GM21576 (cell line): ENCODE data around the gene CSF3R.

ENCODE experiments used
- ATAC-seq: cut with Tn5 transposase; IDR thresholded peaks from one replicate; pipeline ENCODE4 v1.9.1; 2021; ENCODE audit warnings: mild to moderate bottlenecking, moderate library complexity; ENCODE audit not compliant: unreplicated experiment

Gene CSF3R

DNA sequence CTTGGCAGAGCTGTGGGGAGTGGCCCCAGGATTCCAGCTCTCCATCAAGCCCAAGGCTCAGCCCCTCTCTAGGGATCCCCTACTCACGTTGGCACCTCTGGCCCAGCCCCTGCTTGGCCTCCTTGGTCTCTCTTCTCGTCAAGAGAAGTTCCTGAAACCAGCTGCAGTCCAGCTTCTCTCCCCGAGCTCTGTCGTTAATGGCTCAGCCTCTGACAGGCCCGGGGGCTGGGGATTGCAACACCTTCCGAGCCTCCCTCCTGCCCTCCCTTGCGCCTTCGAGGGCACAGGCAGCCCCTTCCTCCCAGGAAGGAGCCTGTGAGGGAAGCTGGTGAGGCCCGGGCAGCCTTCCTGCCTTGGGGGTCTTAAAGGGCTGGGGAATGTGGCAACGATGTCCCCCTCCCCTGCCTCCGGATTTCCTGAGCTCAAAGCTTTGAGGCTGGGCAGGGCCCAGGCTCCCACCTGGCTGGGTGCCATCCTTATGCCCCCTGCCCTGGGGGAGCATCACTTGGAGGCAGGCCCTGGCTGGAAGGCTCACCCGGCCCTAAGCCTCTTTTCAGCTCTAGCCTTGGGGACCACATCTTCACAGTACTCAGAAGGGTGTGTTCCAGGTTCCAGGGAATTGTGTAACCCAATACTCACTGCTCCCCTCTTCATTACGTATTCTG is at the start of gene CSF3R:
Gene CSF3R, minus strand, starts transcription at position 190 of the 665 bp plus-strand sequence. CDS start 3,417 bp downstream, outside the sequence.
- no peak for ATAC-seq

DNA sequence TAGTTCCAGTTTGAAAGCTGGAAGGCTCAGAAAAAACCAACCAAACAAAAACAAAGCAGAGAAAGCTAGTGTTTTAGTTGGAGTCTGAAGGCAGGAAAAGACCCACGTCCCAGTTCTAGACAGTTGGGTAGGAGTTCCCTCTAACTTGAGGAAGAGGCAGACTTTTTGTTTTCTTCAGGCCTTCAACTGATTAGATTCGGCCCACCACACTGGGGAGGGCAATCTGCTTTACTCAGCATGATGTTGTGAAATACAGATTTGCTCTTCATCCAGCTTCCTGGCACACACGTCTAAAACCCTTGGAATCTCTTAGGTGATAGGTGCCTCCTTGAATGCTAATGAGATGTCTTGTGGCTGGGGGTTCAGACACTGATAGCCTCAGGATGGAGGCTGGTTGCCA is 49.1 kb upstream of the CSF3R start:
- ATAC-seq: no peak

GRCh38 chr1:36530791-36531190 is 48.1 kb upstream of the CSF3R start:
- ATAC-seq: no peak

- no peak for ATAC-seq
These were observed 47.5 kb upstream of the CSF3R start for GRCh38 chr1:36530261-36530660.

GRCh38 chr1:36529769-36530260 is 47.1 kb upstream of the CSF3R start:
- ATAC-seq: no peak

DNA sequence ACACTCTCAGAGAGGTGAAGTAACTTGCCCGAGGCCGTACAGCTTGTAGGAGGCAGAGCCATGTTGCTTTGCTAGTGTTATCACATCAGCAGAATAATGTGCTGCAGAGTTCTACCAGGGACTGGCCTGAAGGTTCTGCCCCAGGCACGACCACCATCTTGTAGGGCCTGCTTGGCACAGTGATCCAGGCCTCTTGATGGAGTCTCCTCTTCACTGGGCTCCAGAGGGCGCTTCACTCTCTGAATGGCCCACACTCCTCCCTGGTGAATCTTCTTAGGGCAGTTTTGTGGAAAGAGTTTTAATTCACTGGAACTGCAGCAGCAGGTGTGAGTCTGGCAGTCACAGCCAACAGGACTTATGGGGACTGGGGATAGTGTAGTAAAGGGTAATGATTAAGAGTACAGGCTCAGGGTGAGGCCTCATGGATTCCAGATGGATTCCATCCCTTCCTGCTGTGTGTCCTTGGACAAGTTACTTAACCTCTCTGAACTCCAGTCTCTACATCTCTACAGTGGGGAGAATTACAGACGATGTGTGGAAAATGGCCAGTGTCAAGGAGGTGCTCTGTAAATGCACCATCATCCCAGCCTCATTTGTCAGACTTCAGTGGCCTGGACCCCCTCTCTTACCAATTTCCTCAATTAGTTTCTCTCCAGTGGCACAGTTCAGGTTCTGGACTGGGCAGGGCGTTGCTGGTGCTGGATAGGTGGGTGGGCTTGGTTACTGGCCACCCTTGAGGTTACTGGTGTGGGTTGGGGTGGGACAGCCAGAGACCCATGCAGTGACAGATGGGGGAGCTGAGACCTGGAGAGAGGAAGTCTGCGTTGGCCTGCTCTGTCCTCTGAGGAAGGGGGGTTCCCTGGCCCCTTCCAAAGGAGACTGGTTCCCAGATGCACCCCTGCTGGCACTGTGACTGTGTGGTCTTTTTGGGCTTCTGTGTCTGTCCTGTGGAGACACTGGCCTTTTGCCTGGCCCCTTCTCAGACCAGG is 45.9 kb upstream of the CSF3R start:
- no peak for ATAC-seq

- ATAC-seq: no peak
These were observed 42.5 kb upstream of the CSF3R start for GRCh38 chr1:36525166-36525565.

DNA sequence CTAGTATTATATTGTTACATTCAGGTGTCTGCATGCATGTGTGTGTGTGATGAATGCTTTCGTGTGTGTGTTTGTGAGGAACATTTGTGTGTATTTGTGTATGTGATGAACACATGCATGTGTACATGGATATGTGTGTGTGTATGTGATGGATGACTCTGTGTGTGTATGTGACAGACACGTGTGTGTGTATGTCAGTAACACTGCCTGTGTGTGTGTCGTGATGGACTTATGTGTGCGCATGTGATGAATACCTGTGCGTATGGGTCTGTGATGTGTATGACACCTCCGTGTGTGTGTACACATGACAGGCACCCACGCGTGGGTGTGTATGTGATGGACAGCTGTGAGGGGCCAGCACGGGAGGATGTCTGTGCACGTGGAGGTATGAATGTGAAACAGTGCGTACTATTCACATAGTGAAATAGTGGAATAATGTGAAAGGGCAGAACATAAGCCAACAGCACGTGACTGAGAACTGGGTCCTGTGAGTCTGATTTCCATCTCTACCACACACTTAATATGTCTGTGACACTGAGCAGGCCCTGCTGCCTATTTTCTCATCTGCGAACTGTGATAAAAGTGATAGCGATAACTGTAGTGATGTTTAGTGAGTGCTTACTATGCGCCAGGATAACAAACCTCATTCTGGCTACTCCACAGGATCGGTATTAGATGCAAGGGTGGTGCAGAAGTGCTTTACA is 41.8 kb upstream of the CSF3R start:
- no peak for ATAC-seq

GRCh38 chr1:36523850-36524249 is 41.1 kb upstream of the CSF3R start:
- ATAC-seq: no peak

GRCh38 chr1:36523230-36523495 is 40.5 kb upstream of the CSF3R start:
- ATAC-seq: no peak

DNA sequence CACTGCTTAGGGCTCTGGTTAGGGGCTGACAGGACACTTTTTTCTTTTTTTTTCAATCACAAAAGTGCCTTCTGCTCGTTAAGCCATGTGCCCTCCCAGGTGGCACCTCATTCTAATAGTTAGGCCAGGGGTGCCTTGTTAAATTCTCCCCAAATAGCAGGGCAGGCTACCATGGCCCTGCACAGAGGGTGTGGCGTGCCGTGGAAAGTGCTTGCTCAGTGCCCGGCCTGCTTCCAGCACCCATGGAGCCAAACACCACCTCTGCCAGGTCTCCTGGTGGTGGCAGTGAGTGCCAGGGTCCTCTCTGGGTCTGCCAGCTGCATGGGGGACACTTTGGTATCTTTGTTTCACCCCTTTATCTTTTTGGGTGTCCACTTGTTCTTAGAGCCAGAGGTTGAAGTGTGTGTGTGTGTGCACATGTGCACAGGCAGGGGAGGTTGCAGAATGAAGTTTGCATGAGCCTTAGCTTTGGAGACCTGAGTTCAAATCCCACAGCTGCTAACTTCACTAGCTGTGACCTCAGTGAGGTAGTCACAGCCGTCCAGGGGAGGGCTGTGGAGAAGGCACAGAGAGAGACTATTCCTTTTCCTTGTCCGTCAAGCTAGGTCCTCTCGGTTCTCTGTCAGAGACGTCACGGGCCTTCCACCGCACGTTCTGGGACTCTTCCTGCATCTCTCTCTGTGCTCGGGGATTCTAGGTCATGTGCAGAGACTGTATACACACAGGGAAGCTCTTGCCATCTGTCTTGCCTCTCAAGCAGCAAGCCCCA is 39.9 kb upstream of the CSF3R start:
- no peak for ATAC-seq

DNA sequence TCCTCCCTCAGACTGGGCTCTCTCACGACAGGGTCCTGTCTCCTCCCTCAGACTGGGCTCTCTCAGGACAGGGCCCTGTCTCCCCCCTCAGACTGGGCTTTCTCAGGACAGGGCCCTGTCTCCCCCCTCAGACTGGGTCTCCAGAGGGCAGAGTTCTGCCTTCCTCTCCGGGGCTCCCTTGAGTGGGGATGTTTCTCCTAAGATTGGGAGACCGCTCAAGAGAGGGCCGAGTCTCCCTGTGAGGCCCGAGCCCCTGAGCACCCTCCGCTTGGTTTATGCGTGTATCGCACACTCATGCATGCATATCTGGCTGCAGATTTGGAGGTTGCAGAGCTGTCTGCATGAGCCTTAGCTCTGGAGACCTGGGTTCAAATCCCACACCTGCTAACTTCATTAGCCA is 39.3 kb upstream of the CSF3R start:
- ATAC-seq: no peak

GRCh38 chr1:36520771-36521420 is 38.2 kb upstream of the CSF3R start:
- no peak for ATAC-seq

DNA sequence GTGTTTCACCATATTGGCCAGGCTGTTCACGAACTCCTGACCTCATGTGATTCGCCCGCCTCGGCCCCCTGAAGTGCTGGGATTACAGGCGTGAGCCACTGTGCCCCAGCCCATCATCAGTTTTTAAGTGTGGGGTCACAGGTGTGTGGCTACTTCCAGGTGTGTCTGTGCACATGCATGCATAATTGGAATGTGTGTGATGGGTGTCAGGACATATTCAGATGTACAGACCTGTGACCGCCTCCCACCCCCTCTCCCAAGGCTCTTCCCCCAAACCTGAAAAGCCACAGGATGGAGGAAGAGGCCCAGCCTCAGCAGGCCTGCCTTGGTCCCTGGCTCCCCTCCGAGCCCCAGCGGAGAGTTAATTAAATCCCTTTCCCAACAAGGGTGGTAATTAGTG is 37.3 kb upstream of the CSF3R start:
- no peak for ATAC-seq

DNA sequence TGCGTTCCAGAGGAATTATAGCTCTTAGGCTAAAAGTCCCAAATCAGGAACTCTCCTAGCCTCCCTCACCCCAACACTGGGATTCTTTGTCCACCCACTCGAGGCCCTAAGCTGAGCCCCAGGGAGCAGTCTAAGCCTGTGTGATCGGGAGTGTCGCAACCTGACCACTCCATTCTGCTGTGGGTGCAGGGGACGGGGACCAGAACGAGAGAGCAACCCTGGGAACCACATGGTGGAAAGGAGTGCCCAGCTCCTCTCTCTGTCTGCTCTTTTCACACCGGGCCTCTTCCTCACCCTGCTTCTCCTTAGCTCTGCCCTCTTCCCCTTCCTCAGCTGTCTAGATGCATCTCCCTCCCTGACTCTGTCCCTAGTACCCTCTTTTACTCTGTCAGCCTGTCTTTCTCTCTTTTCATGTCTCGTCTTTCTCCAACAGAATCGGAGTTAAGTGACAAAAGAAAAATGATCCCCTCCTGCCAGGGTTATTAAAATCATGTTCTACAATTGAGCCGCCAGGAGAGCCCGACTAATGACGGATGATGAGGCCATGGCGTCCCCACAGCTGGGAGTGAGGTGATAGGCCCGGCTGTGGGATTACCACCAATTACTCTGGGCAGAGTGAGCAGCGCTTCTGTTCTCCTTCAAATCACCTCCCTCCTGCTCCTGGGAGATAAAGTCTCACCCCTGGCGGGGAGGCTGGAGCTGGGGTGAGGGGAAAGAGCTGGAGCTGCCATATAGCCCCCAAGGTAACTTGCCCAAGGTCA is 34.5 kb upstream of the CSF3R start:
- ATAC-seq: no peak

DNA sequence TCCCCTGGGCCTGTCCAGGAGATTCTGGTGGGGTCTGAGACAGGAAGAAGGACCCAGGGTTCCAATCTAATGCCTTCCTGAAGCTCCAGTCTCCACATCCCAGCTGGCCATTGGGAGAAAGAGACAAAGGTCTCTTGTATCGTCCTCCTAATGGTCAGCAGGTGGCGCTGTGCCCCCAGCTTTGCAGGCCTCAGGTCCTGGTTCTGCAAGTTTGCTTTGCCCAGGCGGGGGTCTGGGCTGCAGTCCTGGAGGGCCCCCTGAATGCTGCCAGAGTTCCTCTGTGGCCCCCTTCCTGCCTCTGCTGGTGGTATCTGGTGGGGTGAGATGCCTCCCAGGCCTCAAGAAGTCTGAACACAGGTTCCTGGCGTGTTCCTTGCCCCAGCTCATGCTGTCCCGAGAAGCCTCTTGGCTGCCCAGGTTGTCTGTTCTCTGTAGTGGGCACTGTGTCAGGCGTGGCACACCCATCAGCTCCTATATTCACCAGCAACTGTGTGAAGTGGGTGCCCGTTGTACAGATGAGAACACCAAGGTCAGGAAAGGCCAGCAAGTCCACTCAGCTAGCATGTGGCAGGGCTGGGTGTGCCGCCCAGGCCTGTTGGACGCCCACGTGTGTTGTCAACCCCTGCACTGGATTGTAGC is 33.8 kb upstream of the CSF3R start:
- no peak for ATAC-seq

DNA sequence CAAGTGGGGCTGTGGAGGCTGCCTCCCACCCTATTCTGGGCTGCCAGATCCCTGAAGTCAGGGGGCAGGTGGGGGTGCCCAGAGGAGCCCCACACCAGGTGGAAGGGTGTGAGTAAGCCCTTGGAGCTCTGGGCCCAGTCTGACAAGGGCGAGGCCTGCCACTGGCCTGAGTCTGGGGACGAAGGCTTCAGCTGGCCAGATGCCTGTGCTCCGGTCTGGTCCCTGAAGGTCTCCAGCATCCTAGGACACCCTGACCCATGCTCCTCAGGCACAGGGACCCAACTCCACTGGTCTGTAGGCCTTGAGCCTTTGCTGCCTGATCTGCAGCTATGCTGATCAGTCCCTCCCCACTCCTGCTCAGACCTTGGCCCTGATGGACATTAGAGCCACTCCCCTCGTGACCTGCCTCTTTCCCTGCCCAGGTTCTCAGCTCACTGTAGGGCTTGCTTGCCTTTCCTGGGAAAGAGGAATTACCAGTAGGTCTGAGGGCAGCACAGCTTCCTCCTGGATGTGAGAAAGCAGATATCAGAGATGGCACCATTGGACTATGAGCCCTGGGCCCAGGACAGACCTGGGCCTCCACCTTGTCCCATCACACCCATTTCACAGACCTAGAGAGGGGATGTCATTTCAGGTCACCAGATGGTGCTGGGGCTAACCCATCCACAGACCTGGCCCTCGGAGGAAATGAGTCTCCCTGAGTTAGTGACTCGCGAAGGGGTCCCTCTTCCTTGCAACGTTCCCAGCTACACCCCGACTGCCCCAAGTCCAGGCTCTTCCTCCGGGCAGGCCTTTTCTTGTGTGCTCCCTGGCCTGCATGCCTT is 32.8 kb upstream of the CSF3R start:
- no peak for ATAC-seq

DNA sequence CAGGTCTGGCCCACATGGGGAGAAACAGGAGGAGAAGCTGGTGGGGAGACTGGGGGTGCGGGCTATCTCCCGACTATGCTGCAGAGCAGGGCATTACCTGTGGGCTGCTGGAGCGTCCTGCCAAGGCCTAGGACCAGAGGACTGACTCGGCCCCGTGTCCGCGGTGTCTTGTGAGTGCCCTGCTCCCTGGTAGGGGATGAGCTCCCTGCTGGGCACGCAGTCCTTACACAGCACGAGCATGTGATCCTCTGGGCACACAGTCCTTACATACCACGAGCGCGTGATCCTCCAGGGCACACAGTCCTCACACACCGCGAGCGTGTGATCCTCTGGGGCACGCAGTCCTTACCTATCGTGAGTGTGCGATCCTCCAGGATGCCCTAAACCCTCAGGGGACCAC is 31.8 kb upstream of the CSF3R start:
- no peak for ATAC-seq
